Measurements from ENCODE around the gene MBOAT7.
A peak's percentile ranks its signal among the peaks of the same experiment; 100 is the strongest.
"Not testable (repeated sequence)": the region's sequence is repeated elsewhere in the genome, so short reads cannot be mapped to it uniquely, and the experiment has no call there.

Gene MBOAT7

DNA sequence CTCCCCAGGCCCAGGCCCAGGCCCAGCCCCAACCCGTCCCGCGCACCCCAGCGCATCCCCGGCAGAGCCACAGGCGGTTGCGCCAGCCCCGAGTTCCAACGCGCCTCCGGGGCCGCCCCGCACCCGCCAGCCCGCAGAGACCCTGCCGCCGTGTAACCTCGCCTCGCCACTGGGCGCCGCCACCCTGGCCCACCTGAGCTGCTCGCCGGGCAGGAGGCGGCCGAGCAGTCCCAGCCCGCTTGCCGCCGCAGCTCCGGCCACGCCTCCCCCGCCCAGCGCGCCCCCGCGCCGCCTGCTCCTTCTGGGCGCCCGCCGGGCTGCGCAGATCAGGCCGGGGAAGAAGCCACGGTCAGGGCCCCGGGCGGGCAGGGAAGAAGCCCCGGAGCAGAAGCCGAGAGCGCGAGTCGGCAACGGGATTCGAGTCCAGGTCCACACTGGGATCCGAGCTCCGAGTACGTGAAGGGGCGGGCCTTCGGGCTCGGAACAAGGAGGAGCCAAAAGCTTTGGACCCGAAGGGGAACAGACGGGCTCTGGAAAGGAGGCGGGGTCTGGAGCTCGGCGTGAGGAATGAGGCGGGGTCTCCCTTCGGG lies at the start of gene MBOAT7:
Gene MBOAT7 (minus strand): TSS at position 436 of the 590 bp plus-strand sequence. CDS start 1,072 bp downstream, outside the sequence.
- no peak for DNase-seq

DNA sequence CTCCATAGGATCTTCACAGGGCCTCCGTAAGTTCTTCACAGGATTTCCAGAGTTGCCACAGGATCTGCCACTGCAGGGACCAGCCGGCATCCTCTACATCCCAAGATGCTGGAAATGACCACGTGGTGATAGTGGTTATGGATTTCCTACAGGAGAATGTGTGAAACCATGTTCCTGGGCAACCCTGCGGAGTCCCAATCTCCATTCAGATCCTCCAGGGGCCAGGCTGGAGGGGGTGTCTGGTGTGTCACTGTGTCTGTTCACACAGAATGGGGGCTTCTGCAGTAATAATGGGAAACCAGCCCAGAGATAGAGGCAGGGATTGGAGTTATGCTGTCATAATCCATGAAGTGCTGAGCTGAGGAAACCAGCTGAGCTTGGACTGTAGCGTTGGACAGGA lies 44.6 kb upstream of the MBOAT7 start:
- no peak for DNase-seq

- DNase-seq: peak; percentile 17 to 94 (median 71)
Observed at GRCh38 chr19:54231077-54231931, 41.9 kb upstream of the MBOAT7 start.

- no peak for DNase-seq
Observed at GRCh38 chr19:54230031-54230430, 40.7 kb upstream of the MBOAT7 start.

- no peak for DNase-seq
Observed at GRCh38 chr19:54229146-54229545, 39.8 kb upstream of the MBOAT7 start.

DNA sequence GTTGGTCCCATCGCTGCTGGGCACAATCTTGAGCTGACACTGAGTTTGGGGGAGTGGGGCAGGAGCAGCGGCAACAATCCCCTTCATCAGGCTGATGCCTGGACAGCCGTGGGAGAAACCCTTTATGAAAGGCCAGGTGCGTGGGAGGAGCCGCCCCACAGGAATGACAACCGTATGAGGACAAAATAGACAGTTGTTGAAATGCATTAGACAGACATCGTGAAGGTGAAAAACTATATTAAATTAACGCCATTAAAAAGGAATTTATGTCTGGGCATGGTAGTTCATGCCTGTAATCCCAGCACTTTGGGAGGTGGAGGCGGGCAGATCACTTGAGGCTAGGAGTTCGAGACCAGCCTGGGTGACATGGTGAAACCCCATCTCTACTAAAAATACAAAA lies 35.2 kb upstream of the MBOAT7 start:
- DNase-seq: not testable (repeated sequence)

DNA sequence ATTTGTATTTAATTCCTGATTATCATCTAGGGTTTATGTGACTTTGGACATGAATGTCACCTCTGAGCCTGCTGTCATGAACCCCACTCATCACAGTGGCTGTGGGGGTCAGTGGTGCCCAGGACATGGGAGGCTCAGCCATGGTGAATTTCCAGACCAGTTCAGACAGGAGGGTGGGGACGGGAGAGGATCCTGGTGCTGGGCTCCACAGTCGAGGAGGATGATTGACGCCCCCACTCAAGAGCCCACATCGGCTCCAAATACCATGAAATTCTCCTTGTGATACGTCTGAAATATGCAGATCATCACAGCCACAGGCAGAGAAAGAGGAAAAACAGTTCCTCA lies 34.5 kb upstream of the MBOAT7 start:
- DNase-seq: not testable (repeated sequence)

DNA sequence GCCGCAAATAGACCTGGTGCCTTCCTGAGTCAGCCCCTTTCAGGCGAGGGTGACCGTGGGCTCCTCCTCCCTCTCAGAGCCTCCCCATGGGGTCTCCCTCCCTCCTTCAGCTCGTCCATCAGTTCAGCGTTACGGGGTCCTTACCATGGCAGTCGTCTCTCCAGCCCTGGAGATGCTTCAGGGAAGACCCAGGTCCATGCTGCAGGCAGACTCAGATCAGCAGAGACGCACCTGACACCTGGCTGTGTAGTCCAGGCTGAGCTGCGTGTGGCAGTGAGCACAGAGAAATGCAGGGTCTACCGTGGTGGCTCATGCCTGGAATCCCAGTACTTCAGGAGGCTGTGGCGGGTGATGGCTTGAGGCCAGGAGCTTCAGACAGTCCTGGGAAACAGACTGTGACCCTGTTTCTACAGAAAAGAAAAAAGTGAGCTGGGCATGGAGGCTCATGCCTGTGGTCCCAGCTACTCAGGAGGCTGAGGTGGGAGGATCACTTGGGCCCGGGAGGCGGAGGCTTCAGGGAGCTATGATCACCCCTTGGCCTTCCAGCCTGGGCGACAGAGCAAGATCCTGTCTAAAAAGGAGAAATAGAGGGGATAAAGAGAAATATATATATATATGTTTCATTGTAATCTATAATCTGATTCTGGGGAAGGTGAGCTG lies 34.0 kb upstream of the MBOAT7 start:
- DNase-seq: not testable (repeated sequence)

DNA sequence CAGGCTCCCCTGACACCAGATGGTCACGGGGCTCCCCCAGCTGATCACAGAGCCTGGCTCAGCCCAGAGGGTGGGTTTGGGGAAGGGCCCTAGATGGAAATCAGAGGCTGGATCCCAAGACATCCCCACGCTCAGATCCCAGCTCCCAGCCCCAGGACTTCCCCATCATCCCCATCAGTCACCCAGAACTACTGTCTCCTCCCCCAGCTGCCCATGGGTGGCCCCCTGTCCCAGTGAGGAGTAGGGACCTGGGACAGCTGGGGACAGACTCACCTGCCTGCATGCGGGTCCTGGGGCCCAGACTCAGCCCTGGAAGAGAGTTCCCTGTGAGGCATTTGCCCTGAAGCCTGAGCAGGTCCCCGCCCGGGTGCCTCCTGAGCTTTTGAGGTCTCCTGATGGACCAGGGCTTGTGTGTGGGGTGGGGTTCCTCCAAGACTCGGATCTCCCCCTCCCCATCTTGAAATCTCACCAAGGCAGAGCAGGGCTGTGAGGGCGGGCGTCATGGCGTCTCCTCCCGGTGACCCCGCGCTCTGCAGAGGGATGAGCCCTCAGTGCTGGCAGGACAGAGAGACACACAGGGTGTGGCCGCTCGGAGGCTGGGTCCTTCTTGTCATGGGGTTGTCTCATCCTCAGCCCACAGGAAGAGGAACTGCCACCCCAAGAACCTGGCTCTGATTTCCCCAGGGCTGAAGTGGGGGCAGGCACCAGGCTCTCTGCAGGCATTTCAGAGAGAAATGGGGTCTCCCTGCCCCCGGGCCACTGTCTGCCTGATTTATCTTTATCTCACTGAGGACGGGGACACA lies 33.3 kb upstream of the MBOAT7 start, which contains the start of gene LILRB3:
Gene LILRB3 (minus strand): TSS at position 534 of the 803 bp plus-strand sequence. CDS start 31 bp downstream, at position 503.
- DNase-seq: peak in 1 of 51 donors; percentile 1

DNA sequence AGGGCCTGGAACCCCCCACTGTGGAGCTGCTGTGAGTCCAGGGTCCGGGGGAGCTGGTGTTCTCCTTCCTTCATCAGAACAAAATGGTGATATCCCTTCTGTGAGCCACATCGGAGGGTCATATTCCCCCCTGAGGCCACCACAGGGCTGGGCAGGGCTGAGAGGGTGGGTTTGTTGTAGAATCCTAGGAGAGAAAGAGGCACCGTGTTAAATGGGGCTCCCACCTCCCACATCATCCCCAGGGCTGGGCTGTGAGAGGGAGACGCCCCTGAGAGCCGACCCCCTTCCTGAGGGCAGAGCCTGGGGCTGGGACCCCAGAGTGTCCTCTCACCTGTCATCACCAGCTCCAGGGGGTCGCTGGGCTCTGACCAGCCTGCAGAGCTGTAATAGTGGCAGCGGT lies 32.6 kb upstream of the MBOAT7 start:
- not testable (repeated sequence) for DNase-seq

GRCh38 chr19:54219702-54220101 lies 30.3 kb upstream of the MBOAT7 start:
- not testable (repeated sequence) for DNase-seq

- DNase-seq: no peak
Observed at GRCh38 chr19:54218960-54219661, 29.7 kb upstream of the MBOAT7 start.

- no peak for DNase-seq
Observed at GRCh38 chr19:54218259-54218658, 28.9 kb upstream of the MBOAT7 start.

GRCh38 chr19:54217517-54218247 lies 28.3 kb upstream of the MBOAT7 start:
- not testable (repeated sequence) for DNase-seq

DNA sequence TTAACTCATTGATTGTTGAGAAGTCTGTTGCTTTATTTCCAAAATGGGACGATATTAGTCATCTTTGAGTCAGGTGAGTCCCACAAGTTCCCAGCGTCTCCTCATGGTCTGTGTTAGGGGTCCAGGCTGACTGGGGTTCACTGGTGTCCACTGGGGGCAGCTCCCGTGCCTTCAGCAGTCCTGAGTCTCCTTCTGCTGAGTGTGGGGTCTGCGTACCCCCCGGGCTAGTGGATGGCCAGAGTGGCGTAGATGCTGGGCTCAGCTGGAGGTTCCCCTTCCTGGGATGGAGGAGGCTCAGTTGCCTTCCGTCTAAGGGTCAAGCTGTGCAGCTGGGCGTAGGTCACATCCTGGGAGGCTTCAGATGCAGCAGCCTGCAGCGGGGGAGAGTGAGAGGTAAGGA lies 27.5 kb upstream of the MBOAT7 start:
- DNase-seq: no peak

DNA sequence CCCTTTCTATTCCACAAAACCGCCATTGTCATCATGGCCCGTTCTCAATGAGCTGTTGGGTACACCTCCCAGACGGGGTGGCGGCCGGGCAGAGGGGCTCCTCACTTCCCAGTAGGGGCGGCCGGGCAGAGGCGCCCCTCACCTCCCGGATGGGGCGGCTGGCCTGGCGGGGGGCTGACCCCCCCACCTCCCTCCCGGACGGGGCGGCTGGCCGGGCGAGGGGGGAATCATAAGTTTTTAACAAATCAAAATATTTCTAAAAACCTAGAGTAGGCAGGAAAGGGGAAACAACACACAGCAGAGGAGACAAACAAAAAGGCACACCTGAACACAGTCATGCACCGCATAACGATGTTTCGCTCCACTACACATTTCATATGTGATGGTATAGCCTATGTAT lies 25.4 kb upstream of the MBOAT7 start:
- not testable (repeated sequence) for DNase-seq

DNA sequence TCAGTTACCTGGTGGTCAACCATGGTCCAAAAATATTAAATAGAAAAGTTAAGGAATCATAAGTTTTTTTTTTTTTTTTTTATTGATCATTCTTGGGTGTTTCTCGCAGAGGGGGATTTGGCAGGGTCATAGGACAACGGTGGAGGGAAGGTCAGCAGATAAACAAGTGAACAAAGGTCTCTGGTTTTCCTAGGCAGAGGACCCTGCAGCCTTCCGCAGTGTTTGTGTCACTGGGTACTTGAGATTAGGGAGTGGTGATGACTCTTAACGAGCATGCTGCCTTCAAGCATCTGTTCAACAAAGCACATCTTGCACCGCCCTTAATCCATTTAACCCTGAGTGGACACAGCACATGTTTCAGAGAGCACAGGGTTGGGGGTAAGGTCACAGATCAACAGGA lies 24.8 kb upstream of the MBOAT7 start:
- DNase-seq: not testable (repeated sequence)

- no peak for DNase-seq
Observed at GRCh38 chr19:54211235-54211634, 21.9 kb upstream of the MBOAT7 start.

DNA sequence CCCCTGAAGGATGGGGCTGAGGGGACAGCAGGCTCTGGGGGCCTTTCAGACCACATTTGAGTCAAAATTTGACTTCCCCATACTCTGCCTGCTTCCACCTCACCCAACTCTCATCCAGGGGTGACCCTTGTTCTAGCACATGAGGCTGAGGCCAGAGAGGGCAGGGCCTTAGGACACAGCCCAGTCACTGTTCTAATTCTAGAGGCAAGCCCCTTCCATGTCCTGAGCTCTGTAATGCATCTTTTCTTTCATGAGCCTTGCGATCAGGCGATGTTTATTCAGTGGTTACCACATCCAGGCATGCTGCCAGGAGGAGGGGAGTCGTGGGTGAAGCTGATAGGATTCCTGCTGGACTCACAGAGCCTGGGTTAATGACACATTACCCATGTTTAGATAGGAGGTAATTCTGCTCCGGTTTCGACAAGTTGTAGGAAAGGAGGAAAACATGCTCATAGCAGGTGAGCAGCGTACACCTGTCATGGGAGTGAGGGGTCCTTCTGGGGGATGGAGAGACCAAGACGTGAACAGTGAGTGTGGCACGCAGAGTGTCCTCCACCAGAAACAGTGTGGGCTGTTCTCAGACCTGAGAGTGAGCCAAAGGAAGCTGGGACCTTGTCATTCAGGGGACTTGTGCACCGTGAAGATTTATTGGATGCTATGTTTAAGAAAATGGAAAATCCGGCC lies 20.6 kb upstream of the MBOAT7 start:
- peak in 43 of 51 donors; percentile 9 to 88 (median 59) for DNase-seq
